ENCODE data around the gene ADCY9. TPM values are rescaled to one million over a fixed set of nuclear protein-coding genes. Genes with fewer than 3 reads are reported as not detected.

Gene ADCY9
- total RNA-seq, 1 donor from 2014 or later: 11.4 TPM

DNA sequence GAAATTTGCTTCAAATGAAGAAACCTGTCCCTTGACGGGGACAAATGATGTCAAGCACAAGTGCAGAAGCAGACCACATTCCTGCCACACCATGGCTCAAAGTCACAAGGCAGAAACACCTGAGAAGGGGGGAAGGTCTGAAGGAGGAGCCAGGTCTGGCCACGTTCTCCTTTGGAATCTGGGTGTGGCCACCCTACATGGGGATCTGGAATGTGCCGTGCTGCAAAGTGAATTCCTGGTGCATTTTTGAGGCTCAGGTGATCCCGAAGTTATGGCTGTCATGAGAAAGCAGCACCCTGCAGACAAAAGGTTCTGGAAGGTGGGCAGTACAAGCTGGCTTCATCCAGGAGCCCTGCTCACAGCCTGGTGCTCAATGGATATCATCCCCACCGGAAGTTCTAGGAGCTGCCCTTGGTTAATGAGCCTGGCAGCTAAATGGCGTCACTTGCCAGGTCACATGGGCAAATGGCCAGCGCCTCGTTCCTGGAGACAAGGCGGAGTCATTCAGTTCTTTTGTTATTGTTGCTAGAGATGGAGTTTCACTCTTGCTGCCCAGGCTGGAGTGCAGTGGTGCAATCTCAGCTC is 20.1 kb upstream of the ADCY9 start:
- Histone ChIP-seq H3K4me3 (ENCODE audit: insufficient read depth, low read depth, low read length) (no peak overlapping the region), H3K27ac (ENCODE audit: low read depth, low read length) (no peak overlapping the region), H3K36me3 (ENCODE audit: insufficient read depth, low read length) (no peaks in the 10 kb centered on the region), H3K4me1 (ENCODE audit: insufficient read depth, low read length) (no peaks in the 10 kb centered on the region), H4K20me1 (ENCODE audit: insufficient read depth, low read length) (no peaks in the 10 kb centered on the region), H3K9me3 (ENCODE audit: insufficient read depth, low read depth, low read length) (peaks cover 5% of the 10 kb centered on the region), H3K79me2 (ENCODE audit: insufficient read depth, low read length) (no peaks in the 10 kb centered on the region), H2AFZ (ENCODE audit: low read depth, low read length) (no peak overlapping the region), H3K9ac (ENCODE audit: low read length) (no peak overlapping the region), H3K4me2 (ENCODE audit: low read length) (no peak overlapping the region), H3K27me3 (ENCODE audit: insufficient read depth, low read length) (peaks cover 7% of the 10 kb centered on the region)
- TF ChIP-seq EZH2 (IDR thresholded peaks at IDR 0.05; ENCODE audit: insufficient read depth, low read length): no peak
- Mint-ChIP-seq H3K9me3 (ENCODE audit: unreplicated experiment) (peaks cover 15% of the 10 kb centered on the region), H3K27ac (ENCODE audit: unreplicated experiment) (no peak overlapping the region), H3K4me3 (ENCODE audit: unreplicated experiment) (no peak overlapping the region), H3K27me3 (ENCODE audit: low read depth, unreplicated experiment) (peaks cover 13% of the 10 kb centered on the region), H3K4me1 (ENCODE audit: low read depth, unreplicated experiment) (peaks cover 3% of the 10 kb centered on the region), H3K36me3 (ENCODE audit: low read depth, unreplicated experiment) (peaks cover 6% of the 10 kb centered on the region)
- FAIRE-seq: no peak
- no peak for DNase-seq (ENCODE audit: low read depth)

DNA sequence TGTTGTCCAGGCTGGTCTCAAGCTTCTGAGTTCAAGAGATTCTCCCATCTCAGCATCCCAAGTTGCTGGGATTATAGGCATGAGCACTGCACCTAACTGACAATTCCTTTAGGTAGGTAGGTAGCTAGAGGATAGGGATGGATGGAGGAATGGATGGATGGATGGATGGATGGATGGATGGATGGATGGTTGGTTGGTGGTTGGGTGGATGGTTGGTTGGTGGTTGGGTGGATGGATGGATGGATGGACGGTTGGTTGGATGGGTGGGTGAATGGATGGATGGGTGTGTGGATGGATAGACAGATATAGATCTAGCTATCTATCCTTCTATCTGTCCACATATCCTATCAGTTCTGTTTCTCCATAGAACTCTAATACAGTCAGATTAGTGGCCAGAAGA is 19.3 kb upstream of the ADCY9 start:
- Mint-ChIP-seq H3K36me3 (ENCODE audit: low read depth, unreplicated experiment) (peaks cover 6% of the 10 kb centered on the region), H3K4me3 (ENCODE audit: unreplicated experiment) (no peak overlapping the region), H3K27me3 (ENCODE audit: low read depth, unreplicated experiment) (peaks cover 15% of the 10 kb centered on the region), H3K4me1 (ENCODE audit: low read depth, unreplicated experiment) (no peaks in the 10 kb centered on the region), H3K27ac (ENCODE audit: unreplicated experiment) (no peak overlapping the region), H3K9me3 (ENCODE audit: unreplicated experiment) (peaks cover 15% of the 10 kb centered on the region)
- Histone ChIP-seq H3K4me2 (ENCODE audit: low read length) (no peak overlapping the region), H3K9me3 (ENCODE audit: insufficient read depth, low read depth, low read length) (peaks cover 5% of the 10 kb centered on the region), H2AFZ (ENCODE audit: low read depth, low read length) (no peak overlapping the region), H3K27ac (ENCODE audit: low read depth, low read length) (no peak overlapping the region), H3K4me3 (ENCODE audit: insufficient read depth, low read depth, low read length) (no peak overlapping the region), H4K20me1 (ENCODE audit: insufficient read depth, low read length) (no peaks in the 10 kb centered on the region), H3K27me3 (ENCODE audit: insufficient read depth, low read length) (peaks cover 7% of the 10 kb centered on the region), H3K79me2 (ENCODE audit: insufficient read depth, low read length) (no peaks in the 10 kb centered on the region), H3K36me3 (ENCODE audit: insufficient read depth, low read length) (no peaks in the 10 kb centered on the region), H3K4me1 (ENCODE audit: insufficient read depth, low read length) (no peaks in the 10 kb centered on the region), H3K9ac (ENCODE audit: low read length) (no peak overlapping the region)
- no peak for TF ChIP-seq CTCF (IDR thresholded peaks at IDR 0.05; ENCODE audit: insufficient read depth, low read depth, low read length)
- DNase-seq (ENCODE audit: low read depth) (no peak), FAIRE-seq (no peak)

DNA sequence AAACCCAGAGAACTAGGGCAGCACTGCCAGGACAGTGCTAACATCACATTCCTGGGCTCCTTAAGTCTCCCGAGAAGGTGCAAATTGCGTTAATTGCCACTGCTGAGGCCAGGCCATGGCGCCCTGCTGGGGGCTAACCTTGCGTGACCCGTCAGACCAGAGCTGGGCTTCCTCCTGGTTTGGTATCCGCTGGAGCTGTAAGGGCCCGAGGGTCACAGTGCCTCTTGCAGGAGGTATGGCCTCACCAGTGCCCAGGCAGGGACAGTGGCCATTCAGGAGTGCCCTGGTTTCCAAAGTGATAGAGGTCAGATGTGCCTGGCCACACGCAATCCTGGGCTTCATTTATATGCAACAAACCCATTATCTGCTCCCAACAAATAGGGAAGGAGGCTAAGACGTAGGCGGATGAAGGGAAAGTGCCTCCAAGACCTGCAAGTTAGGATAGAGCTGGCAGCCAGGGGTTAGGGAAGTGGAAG is 17.7 kb upstream of the ADCY9 start:
- Histone ChIP-seq H3K9me3 (ENCODE audit: insufficient read depth, low read depth, low read length) (peaks cover under 1% of the 10 kb centered on the region), H3K27me3 (ENCODE audit: insufficient read depth, low read length) (peaks cover 7% of the 10 kb centered on the region), H3K27ac (ENCODE audit: low read depth, low read length) (no peak overlapping the region), H3K79me2 (ENCODE audit: insufficient read depth, low read length) (no peaks in the 10 kb centered on the region), H3K4me1 (ENCODE audit: insufficient read depth, low read length) (no peaks in the 10 kb centered on the region), H3K36me3 (ENCODE audit: insufficient read depth, low read length) (no peaks in the 10 kb centered on the region), H2AFZ (ENCODE audit: low read depth, low read length) (no peak overlapping the region), H3K4me3 (ENCODE audit: insufficient read depth, low read depth, low read length) (no peak overlapping the region), H4K20me1 (ENCODE audit: insufficient read depth, low read length) (no peaks in the 10 kb centered on the region), H3K4me2 (ENCODE audit: low read length) (no peak overlapping the region), H3K9ac (ENCODE audit: low read length) (no peak overlapping the region)
- Mint-ChIP-seq H3K4me1 (ENCODE audit: low read depth, unreplicated experiment) (no peaks in the 10 kb centered on the region), H3K27me3 (ENCODE audit: low read depth, unreplicated experiment) (peaks cover 19% of the 10 kb centered on the region), H3K4me3 (ENCODE audit: unreplicated experiment) (no peak overlapping the region), H3K27ac (ENCODE audit: unreplicated experiment) (no peak overlapping the region), H3K36me3 (ENCODE audit: low read depth, unreplicated experiment) (peaks cover 4% of the 10 kb centered on the region), H3K9me3 (ENCODE audit: unreplicated experiment) (peaks cover 4% of the 10 kb centered on the region)
- TF ChIP-seq CTCF (IDR thresholded peaks at IDR 0.05; ENCODE audit: insufficient read depth, low read depth, low read length) (no peak), EZH2 (IDR thresholded peaks at IDR 0.05; ENCODE audit: insufficient read depth, low read length) (no peak)
- DNase-seq (ENCODE audit: low read depth) (no peak), FAIRE-seq (no peak)

Measured in astrocyte (in vitro differentiated cells and primary cell).